HG03097 (cell line): Measurements from ENCODE around the gene AGBL1.

Experiments used
- ATAC-seq: cut with Tn5 transposase; IDR thresholded peaks from one replicate; pipeline ENCODE4 v1.9.1; 2021; ENCODE audit not compliant: unreplicated experiment, low FRiP score

AGBL1 gene

GRCh38 chr15:86676002-86676401 lies 596.3 kb downstream of the AGBL1 start:
- ATAC-seq = no peak

GRCh38 chr15:86677278-86677677 lies 597.6 kb downstream of the AGBL1 start:
- no peak for ATAC-seq

GRCh38 chr15:86685263-86685662 lies 605.6 kb downstream of the AGBL1 start:
- no peak for ATAC-seq

- ATAC-seq = no peak
Measured at GRCh38 chr15:86689006-86689405, 609.3 kb downstream of the AGBL1 start.

- ATAC-seq = no peak
Measured at GRCh38 chr15:86690566-86690965, 610.9 kb downstream of the AGBL1 start.

GRCh38 chr15:86691091-86691663 lies 611.5 kb downstream of the AGBL1 start:
- ATAC-seq = no peak

- ATAC-seq = no peak
Measured at GRCh38 chr15:86700864-86701610, 621.4 kb downstream of the AGBL1 start.

- ATAC-seq = no peak
Measured at GRCh38 chr15:86701611-86701963, 621.9 kb downstream of the AGBL1 start.

GRCh38 chr15:86706813-86707212 lies 627.1 kb downstream of the AGBL1 start:
- ATAC-seq = no peak

GRCh38 chr15:86711476-86711875 lies 631.8 kb downstream of the AGBL1 start:
- ATAC-seq = no peak

- ATAC-seq = no peak
Measured at GRCh38 chr15:86714241-86714640, 634.6 kb downstream of the AGBL1 start.

- ATAC-seq = no peak
Measured at GRCh38 chr15:86725628-86726027, 646.0 kb downstream of the AGBL1 start.

GRCh38 chr15:86735247-86736040 lies 655.8 kb downstream of the AGBL1 start:
- no peak for ATAC-seq

- no peak for ATAC-seq
Measured at GRCh38 chr15:86741917-86742316, 662.2 kb downstream of the AGBL1 start.

- no peak for ATAC-seq
Measured at GRCh38 chr15:86743283-86743903, 663.7 kb downstream of the AGBL1 start.

GRCh38 chr15:86744198-86744780 lies 664.6 kb downstream of the AGBL1 start:
- ATAC-seq = no peak

GRCh38 chr15:86751116-86751515 lies 671.4 kb downstream of the AGBL1 start:
- no peak for ATAC-seq

- ATAC-seq = no peak
Measured at GRCh38 chr15:86754846-86755245, 675.2 kb downstream of the AGBL1 start.

GRCh38 chr15:86756688-86757087 lies 677.0 kb downstream of the AGBL1 start:
- ATAC-seq = no peak

- ATAC-seq = no peak
Measured at GRCh38 chr15:86759800-86760523, 680.3 kb downstream of the AGBL1 start.
